NCI-H1105 treated with DMSO at 0.1 percent for 48 hours (cell line): ENCODE data around the gene ADGRL3.
"Not testable (repeated sequence)": the region's sequence is repeated elsewhere in the genome, so short reads cannot be mapped to it uniquely, and the experiment has no call there.

ENCODE experiments used
- DNase-seq: peaks from one replicate; lab custom pipeline; 2025; lab: John Stamatoyannopoulos, UW

The ADGRL3 gene

DNA sequence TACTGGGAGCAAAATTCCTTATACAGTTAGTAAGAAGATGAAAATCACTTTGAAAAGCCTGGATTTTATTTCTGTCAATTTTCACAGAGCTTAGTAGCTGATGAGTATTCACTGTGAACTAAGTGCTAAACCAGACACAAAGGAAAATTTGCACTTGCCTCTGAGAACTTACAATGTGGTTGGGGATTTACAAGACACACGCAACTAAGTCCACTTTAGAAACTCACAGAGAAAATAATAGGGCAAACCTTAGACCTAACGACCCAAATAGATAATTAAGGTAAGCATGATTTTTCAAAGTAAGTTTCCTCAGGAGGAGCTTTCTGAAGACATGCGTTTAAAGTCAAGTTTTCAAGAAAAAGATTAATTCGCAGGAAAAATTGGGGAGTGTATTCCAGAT, 708.9 kb downstream of the ADGRL3 start:
- no peak for DNase-seq

DNA sequence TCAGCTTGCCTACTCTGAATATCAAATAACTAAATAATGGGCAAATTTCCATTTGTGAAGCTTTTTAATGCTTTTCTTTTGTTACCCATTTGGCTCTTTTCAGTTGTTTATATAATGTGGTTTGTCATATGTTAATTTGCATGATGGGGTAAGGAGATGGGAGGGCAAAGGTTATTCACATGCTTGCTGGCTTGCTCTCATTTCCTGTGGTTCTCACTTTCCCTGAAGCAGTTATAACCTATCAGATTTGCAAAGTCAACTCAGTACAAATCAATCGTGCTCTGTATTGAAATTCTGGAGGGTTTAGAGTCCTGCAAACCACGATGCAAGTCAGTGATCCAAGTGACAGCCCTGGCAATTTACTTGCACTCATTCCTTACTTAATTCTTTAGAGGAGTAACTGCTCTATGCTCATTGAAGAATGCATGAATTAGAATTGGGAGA, 711.2 kb downstream of the ADGRL3 start:
- no peak for DNase-seq

DNA sequence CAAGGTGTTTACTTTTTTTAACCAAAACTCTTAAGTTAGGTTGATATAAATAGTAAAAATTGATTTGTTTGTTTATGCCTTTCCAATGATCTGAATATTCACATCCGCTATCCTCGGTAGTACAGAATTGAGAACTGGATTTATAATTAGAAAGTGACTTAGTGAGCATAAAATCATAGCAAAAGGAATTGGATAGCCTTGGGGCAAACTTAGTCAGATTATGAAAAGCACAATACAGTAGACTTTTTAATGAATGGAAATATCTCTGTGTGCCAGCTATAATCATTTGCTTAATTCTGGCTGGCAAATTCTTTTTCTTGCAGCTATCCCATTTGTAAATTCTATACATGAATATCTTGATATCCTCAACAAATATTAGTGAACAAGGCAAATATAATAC, 713.5 kb downstream of the ADGRL3 start:
- no peak for DNase-seq

DNA sequence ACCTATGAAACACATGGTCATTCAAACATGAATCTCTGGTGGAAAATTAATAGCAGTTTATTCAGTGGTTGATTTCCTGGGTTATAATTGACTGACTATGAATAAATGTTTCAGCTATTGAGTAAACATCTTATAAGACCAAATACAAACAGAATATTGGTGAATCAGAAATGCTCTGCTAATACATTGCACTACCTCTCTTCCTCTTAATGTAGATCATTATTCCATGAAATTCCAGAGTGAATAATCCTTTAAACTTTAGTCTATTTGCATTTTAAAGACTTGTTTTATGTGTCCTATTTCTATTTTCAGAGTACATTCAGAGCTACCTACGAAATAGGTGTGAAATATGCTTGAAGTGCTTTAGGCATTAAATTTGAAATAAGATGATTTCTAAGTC, 715.4 kb downstream of the ADGRL3 start:
- no peak for DNase-seq

DNA sequence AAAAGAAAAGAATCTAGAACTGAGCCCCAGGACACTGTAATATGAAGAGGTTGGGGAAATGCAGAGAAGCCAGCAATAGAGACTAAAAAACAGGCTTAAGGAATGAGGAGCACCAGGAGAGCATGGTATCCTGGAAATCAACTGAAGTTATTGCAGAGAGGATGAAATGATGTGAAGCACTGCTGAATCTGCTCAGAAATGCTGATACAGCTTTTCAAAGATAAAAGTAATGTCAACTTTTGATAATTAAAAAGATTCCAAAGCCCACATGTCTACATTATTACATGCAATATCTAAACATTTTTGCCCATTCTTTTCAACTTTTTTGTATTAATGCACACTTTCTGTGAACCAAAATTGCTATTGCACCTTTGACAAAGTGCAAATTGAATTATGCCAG, 718.4 kb downstream of the ADGRL3 start:
- no peak for DNase-seq

DNA sequence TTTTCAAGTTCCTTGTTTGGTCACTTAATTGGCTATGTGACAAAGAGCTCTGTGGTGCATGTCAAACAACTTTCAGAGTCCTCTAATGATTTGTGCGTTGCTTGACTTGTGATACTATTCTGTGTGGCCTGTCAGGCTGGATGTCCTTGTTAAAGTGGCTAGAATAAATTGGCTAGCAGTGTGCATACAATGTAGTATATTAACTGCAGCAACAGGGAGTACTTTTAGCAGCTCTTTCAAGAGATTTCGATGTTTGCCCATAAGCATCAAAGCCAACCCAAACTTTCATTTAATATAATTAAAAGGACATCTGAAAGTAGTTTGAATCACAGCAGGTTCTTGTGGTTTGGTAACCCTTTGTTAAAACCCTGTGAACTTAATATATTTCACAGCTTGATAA, 718.9 kb downstream of the ADGRL3 start:
- DNase-seq: peak; percentile 10

DNA sequence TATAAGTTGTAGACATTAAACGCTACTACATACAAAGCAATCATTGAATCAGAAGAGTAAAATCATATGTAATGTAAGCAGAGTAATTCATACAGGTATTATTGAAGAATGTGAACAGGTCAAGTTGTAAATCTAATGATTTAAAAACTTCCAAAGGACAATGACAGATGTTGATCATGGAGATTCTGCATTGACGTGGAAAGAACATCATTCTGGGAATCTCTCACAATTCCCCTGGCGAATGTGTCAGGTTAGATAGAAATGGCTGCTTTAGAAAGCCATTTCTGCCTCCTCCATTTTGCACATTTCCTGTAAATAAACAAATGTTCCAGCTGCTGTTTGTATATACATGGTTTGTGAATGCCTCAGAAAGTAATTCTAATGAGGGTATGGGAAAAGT, 719.4 kb downstream of the ADGRL3 start:
- no peak for DNase-seq

DNA sequence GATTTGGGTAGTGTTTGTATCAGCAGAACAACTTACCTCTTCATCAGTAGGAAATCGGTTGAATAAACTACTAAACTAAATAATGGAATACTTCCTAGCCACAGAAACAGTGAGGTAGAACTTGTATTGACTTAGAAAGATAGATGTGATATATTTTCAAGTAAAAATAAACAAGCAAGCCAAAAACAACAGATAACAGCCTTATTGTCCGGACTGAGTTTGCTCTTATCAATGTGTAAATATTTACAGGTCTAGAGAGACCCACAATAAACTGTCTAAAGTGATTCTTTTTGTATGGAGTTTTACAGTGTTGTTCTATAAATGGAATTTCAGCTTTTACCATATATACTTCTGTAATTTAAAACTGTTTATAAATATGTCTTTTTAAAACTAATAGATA, 721.8 kb downstream of the ADGRL3 start:
- DNase-seq: no peak

DNA sequence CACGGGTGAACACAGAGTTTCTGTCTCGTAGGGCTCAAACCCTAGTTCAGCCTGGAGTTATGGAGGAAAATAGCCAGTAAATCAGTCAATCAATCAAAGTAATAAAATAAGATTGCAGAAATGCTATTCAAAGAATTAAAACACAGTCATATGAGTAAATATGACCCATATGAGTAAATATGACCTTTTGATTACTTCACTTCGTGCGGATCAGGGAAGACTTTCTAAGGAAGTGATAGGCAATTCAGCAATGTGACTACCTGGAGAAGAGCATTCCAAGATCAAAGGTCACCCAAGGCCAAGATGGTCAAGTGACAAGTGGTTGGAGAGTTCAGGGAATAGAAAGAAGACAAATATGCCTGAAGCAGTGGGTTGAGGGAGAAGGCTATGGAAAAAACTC, 722.6 kb downstream of the ADGRL3 start:
- no peak for DNase-seq

DNA sequence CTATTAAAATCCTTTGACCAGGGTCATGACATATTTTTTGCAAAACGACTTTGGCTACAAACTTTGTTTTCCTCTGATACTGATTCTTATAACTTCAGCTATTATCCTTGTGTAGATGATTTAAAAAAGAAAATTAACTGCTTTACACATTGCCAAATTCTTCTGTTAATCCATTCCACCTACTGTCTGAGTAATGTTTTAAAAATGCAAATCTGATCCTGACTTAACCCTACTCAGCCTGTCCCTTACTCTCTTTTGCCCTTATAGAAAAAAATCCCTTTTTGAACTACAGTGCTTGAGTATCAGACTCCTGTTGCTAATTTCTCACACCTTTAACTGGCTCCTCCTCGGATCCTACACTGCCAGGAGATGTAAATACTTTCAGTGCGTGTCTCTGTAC, 723.1 kb downstream of the ADGRL3 start:
- DNase-seq: no peak

DNA sequence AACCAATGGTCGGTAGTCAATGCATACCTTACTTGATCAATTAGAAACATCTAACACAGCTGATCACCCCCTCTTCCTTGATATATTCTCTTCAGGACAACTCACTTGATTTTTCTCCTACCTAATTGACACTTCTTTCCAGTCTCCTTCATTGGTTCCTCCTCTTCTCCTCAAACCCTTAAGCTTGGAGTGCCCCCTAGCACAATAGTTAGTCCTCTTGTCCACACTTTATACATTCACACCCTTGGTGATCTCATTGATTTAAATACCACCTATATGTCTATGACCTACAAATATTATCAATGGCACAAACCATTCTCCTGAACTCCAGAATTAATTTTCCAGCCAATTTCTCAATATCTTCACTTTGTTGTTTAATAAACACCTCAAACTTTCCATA, 724.0 kb downstream of the ADGRL3 start:
- no peak for DNase-seq

DNA sequence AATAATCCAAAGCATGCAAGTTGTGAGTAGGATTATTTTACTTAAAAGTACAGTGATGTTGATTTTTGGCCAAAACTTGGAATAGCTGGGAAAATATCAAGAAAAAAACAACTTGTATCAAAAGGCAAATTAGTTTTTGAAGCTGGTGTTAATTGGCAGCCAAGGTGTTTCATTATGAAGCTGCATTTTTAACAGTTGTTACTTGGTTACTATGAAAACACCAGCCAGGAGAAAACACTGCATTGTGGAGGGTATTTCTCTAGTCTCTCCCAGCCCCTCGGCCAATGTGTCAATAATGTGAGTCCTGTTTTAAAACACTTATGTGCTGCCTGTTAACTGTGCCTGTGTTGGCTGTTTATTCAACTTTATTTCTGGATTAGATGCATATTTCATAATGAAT, 733.4 kb downstream of the ADGRL3 start:
- no peak for DNase-seq

DNA sequence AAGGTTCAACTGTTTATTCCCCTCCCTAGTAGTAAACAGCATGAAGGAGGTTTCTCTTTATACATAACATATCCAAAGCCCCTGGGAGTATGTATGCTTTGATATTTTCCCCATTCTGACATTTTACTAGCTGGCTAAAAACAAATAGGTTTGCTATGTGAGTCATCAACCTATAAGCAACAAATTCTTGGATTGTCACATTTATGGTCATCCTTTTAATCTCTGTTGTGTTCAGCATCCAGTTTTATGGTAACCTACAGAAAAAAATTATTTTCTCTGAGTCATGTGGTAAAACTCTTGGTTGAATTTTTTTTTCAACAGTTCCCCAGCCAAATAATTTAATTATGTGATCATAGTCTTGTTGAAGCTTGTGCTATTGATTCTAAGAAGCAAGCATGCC, 734.1 kb downstream of the ADGRL3 start:
- DNase-seq: no peak

DNA sequence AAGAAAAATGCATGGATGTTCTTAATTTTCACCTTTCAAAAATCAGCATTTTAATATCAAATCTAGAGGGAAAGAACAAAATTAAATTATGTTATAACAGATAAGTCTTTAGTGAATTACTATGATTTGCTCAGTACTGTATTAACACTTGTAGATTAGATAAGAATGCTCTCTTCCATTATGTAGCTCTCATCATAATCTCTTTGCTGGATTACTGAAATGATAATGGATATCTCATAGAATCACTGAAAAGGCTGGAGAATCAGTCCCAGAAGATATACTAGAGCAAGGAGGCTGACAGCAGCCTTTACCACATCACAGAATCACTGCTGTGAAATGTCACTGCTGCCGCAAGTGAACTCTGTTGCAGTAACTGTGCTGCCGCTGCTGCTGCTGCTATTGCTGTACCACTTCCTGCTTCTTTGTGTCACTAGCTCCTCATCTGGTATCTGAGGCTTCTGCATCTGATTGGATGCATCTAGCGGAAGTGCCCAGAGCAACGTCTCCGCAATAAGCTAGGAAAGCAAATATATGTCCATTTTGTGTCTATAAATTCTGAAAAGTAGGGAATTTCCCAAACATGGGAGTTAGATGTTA, 738.2 kb downstream of the ADGRL3 start:
- no peak for DNase-seq

DNA sequence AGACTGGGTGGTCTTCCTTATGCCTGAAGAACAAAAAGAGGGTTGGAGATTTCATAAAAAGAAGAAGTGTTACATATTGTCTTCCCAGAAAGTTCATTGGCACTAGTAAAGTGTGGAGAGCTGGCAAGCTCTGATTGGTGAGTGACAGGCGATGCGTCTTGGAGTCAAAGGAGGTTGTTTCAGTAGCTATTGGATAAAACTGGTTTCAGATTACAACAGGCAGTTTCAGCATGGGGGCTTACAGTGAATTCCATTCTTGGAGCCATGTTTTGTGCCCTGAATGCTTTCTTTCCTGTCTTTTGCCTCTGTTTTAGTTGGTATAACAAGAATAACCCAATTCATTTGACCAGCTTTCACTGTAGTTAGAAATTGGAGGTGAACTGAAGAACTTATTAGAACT, 750.5 kb downstream of the ADGRL3 start:
- DNase-seq: no peak

DNA sequence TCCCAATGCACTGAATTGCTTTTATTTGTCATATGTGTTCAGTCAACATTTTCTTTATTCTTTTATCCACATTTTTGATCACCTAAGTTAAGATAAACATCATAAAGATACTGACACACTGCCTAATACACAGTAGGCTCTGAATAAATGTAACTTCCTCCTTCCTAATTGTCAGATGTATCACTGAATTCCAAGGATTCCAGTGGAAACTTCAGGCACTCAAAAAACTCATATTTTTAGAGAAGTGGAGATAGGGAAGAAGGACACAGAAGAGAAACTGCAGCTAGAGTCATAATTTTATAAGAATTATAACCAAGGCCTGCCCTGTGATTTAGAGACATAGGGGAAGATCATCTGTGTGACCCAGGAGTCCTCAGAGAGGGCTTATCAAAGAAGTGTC, 753.3 kb downstream of the ADGRL3 start:
- no peak for DNase-seq

DNA sequence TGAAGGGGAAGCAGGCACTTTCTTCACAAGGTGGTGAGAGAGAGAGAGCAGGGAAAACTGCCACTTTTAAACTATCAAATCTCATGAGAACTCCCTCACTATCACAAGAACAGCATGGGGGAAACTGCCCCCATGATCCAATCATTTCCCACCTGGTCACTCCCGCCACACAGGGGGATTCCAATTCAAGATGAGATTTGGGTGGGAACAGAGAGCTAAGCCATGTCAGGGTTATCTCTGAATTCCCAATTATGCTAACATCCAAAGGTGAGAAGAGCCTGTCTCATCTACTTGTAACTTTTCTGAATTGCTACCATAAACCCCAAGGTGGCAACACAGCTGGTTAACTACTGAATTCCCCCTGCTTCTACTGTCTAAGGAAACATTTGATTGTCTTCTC, 758.5 kb downstream of the ADGRL3 start:
- no peak for DNase-seq

DNA sequence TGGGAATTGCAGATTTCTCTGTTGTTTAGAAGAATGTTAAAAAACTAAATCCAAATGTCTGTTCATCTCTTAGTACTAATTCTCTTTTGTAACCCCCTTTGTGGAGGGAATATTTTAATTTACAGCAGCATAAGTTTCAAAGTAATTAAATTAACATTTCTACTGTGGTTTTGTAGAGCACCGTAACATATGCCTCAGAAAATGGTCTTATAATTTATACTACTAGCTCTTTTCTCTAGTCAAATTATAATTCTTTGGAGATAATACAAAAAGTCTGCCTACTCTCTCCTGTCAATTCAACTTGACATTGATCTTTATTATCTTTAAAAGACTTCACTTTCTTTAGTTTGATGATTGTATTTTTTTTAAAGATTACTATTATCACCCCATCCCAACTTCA, 759.0 kb downstream of the ADGRL3 start:
- DNase-seq: no peak

DNA sequence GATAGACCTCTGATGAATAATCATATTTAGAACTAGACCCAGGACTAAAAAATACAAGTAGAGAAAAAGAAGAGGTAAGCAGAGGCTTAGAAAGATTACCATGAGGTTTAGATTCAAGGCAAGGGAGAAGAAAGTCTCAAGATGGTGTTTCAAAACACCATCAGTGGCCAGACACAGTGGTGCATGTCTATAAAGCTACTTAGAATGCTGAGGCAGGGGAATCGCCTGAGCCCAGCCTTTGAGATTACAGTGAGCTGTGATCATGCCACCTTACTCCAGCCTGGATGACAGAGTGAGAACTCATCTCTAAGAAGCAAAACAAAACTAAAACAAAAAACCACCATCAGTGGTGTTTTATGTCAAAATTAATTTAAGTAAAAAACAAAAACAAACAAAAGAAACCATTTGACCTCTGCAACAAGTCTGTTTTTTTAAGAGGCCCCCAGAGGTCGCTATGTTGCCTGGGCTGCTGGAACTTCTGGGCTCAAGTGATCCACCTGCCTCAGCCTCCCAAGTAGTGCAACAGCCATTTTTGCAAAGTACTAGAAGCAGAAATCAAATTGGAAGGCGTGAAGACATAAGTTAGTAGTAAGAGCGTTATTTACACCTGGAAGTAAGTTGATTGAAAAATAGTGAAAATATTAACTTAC, 784.3 kb downstream of the ADGRL3 start:
- no peak for DNase-seq

DNA sequence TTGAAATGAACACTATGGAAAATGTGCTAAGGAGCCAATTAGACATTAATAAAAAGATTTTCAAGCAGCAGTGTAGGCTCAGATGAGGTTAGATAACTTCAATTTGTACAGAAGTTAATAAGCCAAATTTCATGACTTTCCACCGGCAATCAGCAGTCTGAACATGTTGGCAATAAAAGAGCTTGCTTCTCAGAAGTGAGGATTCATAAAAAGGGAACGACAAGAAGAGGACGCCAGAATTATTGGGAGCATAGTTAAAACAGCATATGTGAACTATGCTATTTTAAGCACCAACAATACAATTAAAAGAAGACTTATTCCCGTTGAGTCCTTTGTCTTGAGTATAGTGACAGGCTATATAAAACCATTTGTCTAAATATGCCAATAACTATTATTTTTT, 785.3 kb downstream of the ADGRL3 start:
- DNase-seq: no peak

DNA sequence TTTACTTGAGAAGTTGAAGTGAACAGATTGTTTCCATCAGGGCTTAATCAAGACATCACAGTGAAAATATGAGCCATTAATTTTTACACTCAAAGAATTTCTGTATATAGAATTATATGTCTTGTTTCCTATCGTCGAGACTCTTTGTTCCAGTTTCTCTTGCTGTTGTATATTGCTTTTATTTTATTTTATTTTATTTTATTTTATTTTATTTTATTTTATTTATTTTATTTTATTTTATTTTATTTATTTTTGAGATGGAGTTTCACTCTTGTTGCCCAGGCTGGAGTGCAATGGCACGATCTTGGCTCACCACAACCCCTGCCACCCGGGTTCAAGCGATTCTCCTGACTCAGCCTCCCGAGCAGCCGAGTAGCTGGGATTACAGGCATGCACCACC, 786.8 kb downstream of the ADGRL3 start:
- not testable (repeated sequence) for DNase-seq

DNA sequence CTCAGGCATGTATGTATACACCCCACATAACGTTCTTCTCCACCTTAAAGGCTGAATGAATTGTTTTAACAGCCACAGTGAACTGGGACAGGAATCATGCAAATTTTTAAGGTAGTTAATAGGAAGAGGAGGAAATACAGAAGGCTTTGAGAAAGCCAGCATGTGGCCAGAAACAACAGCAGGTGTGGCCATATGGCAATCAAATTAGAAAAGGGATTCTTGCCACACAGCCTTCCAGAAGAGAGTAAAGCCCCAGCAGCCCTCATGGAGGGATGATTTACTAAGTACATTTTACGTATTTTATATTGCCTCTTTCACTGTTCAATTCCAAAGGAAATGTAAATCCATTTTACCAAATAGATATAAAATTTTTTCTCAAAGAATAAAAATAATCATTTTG, 792.2 kb downstream of the ADGRL3 start:
- no peak for DNase-seq

DNA sequence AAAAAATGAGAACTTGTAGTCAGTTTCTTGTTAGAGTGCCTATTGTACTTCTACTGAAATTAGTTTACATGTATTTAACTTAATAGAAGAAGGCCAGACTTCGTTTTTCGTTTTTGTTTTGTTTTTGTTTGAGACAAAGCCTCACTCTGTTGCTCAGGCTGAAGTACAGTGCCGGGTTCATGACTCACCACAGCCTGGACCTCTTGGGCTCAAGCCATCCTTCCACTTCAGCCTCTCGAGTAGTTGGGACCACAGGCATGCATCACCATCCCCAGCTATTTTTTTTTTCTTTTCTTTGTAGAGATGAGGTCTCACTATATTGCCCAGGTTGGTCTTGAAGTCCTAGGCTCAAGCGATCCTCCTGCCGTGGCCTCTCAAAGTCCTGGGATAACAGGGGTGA, 793.9 kb downstream of the ADGRL3 start:
- DNase-seq: no peak

DNA sequence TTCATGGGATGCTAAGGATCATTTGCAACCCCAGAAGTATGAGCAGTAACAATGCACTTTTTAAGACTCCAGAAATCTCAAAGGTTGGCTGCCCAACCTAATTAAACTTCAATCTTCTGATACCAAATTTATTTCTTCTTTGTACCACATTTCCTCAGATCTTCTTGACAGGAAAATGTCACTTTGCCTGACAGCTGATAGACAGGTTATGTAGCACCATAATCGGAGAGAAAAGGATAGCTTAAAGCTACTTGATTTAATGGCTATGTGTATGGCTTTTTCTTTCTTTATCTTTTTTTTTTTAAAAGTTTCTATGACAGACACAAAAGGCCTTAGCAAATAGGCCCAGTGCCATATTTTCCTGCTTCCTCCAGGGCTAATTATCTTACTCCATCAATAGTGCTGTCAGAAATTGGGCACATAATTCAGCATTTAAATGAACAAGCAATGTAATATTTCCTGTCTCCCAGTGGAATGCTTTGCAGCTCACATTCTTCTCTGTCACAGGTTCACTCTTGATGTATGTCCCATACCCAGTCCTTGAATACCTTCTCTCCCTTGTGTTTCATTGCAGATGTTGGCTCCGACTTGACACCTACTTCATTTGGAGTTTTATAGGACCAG, 795.7 kb downstream of the ADGRL3 start:
- DNase-seq: no peak
